Measurements from ENCODE around the gene CD48.
A peak's percentile ranks its signal among the peaks of the same experiment; 100 is the strongest.
"Not testable (repeated sequence)": the region's sequence is repeated elsewhere in the genome, so short reads cannot be mapped to it uniquely, and the experiment has no call there.

CD48 gene

DNA sequence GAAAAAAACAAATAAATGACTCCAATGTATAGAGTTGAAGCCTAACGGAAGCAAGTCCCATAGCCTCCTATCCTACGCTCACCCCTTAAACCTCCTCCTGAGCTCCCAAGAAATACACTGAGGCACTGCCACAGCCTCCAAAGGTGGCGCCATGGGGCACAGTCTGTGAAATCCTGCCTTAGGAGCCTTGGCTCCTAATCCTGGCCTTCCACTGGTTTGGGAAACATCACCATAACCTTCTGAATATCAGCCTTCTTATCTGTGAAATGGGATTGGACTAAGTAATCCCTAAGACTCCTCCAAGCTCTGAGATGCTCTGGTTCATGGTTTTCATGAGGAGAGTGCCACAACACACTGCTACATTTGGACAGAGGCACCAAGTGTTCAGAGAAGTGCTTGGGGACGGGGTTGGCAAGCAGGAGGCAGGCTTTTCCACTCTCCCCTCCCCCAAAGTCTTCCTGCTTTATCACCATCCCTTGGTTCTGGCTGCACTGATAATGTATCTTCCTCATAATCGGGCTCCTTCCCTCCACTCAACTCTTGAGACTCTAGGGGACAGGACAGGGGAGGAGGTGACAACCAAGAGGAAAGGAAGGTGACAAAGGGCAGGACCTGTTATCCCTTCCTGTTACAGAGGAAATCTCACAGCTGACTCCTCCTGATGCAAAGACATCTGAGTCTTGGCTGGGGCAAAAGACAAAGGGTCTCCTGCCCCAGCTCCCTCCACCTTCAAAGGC, 30.2 kb upstream of the CD48 start:
- no peak for DNase-seq (ENCODE audit: low read depth in 2 of 2)

DNA sequence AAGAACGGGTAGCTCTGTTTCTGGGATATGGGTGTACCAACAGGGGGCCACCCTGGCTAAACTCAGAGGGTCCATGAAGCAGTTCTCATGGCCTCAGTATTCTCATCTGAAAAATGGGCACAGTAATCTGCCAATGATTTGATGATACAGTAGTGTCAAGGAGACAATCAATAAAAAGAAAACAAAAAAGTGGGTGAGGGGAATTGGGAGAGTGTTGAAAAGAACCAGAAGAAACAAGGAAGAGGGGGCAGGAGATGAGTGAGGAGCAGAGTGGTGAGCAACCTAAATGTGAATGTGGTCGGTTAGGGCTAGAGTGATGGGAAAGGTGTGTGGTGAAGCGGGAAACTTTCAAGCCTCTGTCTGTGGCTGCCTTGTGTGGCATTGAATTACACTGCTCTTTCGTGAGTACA, 29.5 kb upstream of the CD48 start:
- no peak for DNase-seq (ENCODE audit: low read depth in 2 of 2)

DNA sequence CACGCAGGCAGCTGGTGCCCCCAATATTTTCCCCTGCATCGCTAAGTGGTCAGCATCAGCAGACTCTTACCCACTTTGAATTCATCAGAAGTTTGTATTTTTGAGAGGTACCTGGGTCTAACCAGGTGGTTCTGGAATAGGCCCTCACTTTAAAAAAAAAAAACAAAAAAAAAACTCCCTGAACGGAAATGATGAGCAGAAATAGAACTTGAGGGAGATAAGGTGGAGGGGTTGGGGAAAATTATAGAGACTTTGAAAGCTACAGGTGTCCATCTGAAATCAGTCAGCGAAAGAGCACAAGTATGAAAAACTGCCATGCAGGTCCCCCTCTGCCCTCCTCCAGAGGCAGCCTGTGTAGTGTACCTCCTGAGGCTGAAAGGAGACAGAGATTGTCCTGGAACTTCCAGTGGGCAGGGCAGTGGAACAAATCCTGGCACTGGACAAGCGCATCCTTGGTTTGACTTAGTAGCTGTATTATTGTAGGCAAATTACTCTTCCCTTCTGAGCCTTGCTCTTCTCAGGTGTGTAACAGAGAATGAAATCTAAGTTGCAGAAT, 28.6 kb upstream of the CD48 start:
- DNase-seq (ENCODE audit: low read depth in 2 of 2) = no peak

DNA sequence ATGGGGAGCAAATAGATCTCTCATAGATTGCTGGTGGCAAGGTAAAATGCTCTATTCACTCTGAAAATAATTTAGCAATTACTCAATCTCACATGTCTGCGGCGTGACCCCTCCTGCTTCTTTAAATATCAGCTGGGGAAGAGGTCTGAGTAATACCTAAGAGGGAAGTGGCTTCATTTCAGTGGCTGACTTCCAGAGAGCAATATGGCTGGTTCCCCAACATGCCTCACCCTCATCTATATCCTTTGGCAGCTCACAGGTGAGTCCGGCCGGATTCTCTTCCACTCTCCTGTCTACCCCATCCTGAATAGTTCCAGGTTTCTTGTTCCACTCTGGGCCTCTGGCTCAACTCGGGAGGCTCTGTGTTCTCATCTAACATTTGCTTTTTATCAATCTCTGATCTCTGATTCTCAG, 27.5 kb upstream of the CD48 start, which contains the start of gene SLAMF7:
TSS of gene SLAMF7 (plus strand) at position 150 of the 414 bp plus-strand sequence. CDS start at position 205, 55 bp downstream.
- DNase-seq (ENCODE audit: low read depth in 2 of 2) = no peak

DNA sequence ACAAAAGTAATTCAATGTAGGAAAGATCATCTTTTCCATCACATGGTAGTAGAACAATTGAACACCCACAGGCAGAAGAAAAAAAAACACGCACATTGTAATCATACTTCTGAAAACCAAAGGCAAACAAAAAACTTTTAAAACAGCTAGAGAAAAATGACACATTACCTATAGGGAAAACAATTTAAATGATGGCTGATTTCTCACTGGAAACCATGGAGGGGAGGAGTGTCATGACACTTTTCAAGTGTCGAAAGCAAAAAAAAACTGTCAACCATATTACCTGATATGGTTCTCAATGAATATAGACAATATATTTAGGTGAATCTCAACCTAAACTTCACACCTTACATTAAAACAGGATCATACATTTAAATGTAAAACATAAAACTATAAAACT, 26.6 kb upstream of the CD48 start:
- DNase-seq (ENCODE audit: low read depth in 2 of 2) = no peak

- no peak for DNase-seq (ENCODE audit: low read depth in 2 of 2)
Observed at GRCh38 chr1:160734301-160734700, 22.7 kb upstream of the CD48 start.

- no peak for DNase-seq (ENCODE audit: low read depth in 2 of 2)
Observed at GRCh38 chr1:160733898-160734297, 22.3 kb upstream of the CD48 start.

DNA sequence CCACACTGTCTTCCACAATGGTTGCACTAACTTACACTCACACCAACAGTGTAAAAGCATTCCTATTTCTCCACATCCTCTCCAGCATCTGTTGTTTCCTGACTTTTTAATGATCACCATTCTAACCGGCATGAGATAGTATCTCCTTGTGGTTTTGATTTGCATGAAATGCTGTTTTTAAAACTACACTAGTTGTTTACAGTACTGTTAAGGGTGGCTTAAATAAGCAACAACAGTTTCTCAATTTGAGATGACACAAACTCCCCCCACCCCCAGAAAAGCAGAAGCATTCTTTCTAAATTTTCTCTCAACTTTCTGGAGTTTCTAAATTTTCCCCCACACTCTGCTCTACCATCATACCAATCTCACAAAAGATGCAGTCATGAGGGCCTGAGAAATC, 20.4 kb upstream of the CD48 start:
- no peak for DNase-seq (ENCODE audit: low read depth in 2 of 2)

DNA sequence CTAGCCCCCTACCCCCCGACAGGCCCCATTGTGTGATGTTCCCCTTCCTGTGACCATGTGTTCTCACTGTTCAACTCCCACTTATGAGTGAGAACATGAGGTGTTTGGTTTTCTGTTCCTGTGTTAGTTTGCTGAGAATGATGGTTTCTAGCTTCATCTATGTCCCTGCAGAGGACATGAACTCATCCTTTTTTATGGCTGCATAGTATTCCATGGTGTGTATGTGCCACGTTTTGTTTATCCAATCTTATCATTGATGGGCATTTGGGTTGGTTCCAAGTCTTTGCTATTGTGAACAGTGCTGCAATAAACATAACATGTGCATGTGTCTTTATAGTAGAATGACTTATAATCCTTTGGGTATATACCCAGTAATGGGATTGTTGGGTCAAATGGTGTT, 19.9 kb upstream of the CD48 start:
- not testable (repeated sequence) for DNase-seq (ENCODE audit: low read depth in 2 of 2)

- DNase-seq (ENCODE audit: low read depth in 2 of 2) = no peak
Observed at GRCh38 chr1:160727316-160727640, 15.7 kb upstream of the CD48 start.

- peak in 1 of 2 donors; percentile 39 for DNase-seq (ENCODE audit: low read depth in 2 of 2)
Observed at GRCh38 chr1:160726498-160727315, 15.1 kb upstream of the CD48 start.

DNA sequence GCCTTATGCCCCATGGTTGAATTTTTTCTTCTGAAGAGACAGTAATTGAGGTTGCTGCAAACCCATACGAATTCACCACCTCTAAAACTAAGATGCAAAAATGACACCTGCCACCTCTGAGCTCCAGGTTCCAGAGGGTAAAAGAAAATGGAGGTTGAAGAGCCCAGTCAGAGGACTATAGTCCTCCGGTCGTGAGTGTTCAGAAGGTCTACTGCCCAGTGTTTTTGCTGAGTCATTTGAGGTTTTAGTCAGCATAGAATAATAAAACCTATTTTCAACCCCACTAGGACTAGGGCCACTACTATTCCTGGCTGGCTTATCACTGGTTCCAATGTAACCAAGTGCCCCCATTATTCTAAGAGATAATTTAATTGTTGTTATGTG, 14.5 kb upstream of the CD48 start:
- no peak for DNase-seq (ENCODE audit: low read depth in 2 of 2)

GRCh38 chr1:160724465-160725242, 13.0 kb upstream of the CD48 start:
- no peak for DNase-seq (ENCODE audit: low read depth in 2 of 2)

DNA sequence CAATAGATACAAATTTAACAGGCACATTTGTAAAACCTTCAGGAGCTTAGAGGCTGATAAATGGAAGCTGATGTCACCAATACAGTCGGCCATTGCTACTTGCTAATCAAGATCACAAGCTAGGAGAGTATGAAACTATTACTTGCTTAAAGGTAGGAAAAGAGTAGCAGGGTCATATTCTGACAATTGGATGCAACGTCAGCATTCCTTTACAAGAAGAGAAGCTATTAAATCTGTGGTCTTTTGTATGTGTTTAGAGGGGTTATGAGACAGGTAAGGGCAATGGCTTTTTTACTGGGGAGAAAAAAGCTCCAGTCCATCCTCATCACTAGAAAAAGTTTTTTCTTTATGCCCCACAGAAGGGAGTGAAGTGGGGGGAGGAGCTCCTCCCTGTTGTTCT, 11.7 kb upstream of the CD48 start:
- no peak for DNase-seq (ENCODE audit: low read depth in 2 of 2)

GRCh38 chr1:160722726-160723125, 11.1 kb upstream of the CD48 start:
- no peak for DNase-seq (ENCODE audit: low read depth in 2 of 2)

DNA sequence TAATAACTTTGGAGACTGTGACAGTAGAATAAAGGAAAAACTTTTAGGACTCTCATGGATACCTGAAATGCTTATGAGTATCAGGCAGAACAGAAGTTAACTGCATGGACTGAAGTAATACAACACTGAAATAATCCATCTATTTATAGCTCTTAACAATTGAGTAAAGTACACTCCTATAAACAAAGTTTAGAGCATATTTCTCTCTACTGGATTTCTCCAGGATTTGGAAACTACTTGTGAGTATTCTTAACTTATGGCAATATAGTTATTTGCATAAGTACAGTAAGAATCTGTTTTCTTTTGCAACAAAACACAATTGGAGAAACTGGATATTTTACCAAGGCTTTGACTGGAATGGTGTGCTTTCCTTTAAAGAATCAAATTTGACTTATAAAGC, 9.9 kb upstream of the CD48 start:
- no peak for DNase-seq (ENCODE audit: low read depth in 2 of 2)

GRCh38 chr1:160720356-160721085, 8.9 kb upstream of the CD48 start:
- DNase-seq (ENCODE audit: low read depth in 2 of 2) = no peak

DNA sequence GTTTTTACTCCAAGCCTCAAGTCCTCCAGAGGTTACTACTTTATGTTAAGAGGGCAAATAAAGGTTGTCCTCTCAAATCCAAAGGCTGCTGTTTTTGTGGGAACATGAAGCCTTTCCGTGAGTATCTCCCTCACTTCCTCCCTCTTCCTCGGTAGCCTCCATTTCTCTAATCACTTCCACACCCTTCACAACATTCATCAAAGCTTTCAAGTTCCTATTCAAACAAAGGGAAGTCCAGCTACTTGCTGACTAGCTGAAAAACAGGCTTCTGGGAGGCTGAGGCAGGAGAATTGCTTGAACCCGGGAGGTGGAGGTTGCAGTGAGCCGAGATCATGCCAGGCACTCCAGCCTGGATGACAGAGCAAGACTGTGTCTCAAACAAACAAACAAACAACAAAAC, 6.6 kb upstream of the CD48 start:
- DNase-seq (ENCODE audit: low read depth in 2 of 2) = no peak

GRCh38 chr1:160717306-160717705, 5.7 kb upstream of the CD48 start:
- no peak for DNase-seq (ENCODE audit: low read depth in 2 of 2)

- no peak for DNase-seq (ENCODE audit: low read depth in 2 of 2)
Observed at GRCh38 chr1:160716013-160716412, 4.4 kb upstream of the CD48 start.

DNA sequence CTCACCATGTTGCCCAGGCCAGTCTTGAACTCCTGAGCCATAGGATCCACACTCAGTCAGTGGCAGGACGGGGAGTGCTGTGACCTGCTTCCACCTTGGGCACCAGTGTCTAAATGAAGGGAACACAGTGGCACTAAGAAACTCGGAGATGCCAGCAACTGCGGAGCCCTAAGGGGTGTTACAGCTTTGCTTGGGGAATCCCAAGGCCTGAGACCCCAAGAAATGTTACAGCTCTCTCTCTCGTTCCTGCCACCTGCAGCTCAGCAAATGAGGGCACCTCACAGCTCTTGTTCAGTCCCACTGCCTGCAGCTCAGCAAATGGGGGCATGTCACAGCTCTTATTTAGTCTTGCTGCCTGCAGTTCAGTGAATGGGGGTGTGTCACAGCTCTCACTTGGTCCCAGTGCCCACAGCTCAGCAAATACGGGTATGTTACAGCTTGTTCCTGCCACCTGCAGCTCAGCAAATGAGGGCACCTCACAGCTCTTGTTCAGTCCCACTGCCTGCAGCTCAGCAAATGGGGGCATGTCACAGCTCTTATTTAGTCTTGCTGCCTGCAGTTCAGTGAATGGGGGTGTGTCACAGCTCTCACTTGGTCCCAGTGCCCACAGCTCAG, 2.5 kb upstream of the CD48 start:
- not testable (repeated sequence) for DNase-seq (ENCODE audit: low read depth in 2 of 2)
